GM21528 (cell line): ENCODE measurements around the gene TMEM256.

Experiments used
- ATAC-seq: cut with Tn5 transposase; IDR thresholded peaks from one replicate; pipeline ENCODE4 v1.9.1; 2021; ENCODE audit warnings: mild to moderate bottlenecking, moderate library complexity; ENCODE audit not compliant: unreplicated experiment, low FRiP score

The TMEM256 gene

DNA sequence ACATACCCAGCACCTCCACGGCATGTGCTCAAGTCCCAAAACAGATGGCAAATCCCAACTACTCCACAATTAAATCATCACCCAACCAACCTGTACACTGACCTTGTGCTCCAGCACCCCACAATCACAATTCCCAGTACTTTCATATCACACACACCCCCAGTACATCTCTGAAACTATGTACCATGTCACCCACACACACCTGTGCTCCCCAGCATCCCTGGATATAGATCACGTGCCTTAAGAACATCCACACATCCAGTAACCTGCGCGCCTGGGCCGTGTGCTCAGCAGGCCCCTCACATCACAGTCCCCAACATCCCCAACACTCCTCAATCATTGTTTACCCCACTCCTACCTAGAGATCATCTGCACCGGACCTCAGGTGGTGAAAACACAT is 5.8 kb upstream of the TMEM256 start:
- ATAC-seq: no peak

DNA sequence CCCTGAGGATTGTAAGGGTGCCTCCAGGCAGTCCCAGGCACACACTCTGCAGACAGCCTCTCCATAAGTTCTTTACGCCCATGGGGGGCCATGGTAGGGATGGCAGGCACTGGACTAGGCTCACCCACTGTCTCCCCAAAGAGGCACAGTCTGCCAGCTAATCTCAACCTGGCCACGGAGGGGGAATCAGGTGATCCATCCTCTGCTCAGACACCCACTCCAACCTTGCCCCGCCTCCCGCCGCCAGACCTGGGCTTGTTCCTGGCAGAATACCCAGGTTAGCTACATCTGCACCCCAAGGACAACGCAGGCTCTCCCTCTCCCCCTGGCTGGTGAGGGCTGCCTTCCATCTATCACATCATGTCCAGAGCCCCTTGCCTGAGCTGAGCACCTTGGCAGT is 5.0 kb upstream of the TMEM256 start:
- ATAC-seq: no peak

DNA sequence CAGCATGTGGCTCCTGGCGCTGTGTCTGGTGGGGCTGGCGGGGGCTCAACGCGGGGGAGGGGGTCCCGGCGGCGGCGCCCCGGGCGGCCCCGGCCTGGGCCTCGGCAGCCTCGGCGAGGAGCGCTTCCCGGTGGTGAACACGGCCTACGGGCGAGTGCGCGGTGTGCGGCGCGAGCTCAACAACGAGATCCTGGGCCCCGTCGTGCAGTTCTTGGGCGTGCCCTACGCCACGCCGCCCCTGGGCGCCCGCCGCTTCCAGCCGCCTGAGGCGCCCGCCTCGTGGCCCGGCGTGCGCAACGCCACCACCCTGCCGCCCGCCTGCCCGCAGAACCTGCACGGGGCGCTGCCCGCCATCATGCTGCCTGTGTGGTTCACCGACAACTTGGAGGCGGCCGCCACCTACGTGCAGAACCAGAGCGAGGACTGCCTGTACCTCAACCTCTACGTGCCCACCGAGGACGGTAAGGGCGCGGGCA is 4.4 kb upstream of the TMEM256 start:
- no peak for ATAC-seq

DNA sequence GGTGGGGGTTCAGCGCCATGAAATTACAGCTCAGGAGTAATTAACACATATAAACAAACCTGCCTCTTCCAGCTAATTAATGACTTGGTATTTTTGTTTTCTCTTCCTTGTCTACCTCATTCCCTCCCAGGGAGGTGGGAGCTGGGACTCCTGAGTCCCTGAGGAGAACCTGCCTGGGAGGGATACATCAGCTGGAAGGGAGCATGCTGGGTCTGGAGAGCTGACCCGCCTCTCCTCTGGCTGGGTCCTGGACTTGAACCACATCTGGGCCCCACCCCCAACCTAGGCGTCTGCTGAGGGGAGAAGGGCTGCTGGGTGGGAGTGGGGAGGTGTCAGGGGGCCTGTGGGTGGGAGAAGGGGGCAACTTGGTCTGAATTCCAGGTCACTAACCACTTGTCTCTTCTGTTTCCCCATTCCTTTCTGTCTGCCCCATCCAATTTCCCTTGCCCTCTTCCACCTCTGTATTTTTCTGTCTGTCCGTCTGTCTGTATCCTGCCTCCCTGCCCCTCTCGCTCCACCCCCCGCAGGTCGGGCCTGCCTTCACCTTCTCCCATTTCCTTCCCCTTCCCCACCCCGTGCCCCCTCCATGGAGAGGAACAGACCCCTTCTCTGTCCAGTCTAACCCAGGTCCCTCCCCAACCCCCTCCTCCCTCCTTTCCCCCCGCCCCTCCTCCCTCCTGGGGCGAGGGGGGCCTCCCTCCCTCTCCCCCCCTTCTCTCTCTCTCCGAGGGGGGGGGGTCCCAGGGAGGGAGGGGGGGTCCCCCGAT is 3.8 kb upstream of the TMEM256 start, which contains the start of gene NLGN2:
Gene NLGN2 (plus strand): TSS at position 361 of the 767 bp plus-strand sequence. CDS start 411 bp downstream, outside the sequence.
- ATAC-seq: no peak

DNA sequence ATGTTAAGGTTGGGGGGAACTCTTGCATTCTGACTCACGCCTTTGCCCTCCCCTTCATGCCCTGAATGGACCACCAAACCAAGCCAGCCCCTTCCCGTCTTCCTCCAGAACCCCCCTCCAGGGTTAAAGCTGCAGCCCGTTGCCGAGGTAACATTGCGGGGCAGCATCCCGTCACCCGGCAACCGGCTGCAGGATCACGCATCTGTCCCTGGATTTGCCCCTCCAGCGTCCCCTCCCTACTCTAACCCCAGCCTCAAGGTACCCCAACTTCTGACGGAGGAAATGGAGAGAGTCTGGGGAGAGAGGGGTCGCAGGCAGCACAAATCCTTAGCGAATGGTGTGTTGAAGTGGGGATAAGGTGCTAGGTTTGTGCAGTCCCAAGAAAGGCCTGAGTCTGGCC is 3.2 kb upstream of the TMEM256 start:
- no peak for ATAC-seq

DNA sequence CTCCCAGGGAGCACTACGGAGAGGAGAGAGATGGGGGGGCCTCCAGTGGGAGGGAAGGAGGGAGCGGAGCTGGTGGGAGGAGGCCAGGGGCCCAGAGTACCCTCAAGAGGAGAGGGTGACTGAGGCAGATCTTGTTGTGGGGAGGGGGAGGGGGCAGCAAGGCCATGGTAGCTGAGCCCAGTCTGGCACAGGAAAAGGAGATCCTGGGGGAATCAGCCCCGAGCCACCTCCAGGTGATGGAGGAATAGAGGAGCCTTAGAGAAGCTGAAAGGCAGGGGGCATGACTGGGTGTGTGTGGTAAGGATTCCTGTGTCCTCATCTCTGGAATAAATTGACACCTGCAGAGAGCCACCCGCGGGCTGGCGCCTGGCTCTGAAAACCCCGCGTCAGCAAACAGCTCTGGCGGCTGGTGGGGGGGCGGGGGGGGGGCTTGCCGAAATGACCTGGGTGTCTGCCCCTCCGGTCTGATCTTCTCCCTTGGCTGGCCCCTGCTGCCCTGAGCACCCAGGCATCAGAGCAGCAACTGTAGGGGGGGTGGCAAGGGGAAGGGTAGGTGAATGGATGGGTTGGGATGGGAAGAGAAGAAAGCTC is 2.4 kb upstream of the TMEM256 start:
- ATAC-seq: no peak

DNA sequence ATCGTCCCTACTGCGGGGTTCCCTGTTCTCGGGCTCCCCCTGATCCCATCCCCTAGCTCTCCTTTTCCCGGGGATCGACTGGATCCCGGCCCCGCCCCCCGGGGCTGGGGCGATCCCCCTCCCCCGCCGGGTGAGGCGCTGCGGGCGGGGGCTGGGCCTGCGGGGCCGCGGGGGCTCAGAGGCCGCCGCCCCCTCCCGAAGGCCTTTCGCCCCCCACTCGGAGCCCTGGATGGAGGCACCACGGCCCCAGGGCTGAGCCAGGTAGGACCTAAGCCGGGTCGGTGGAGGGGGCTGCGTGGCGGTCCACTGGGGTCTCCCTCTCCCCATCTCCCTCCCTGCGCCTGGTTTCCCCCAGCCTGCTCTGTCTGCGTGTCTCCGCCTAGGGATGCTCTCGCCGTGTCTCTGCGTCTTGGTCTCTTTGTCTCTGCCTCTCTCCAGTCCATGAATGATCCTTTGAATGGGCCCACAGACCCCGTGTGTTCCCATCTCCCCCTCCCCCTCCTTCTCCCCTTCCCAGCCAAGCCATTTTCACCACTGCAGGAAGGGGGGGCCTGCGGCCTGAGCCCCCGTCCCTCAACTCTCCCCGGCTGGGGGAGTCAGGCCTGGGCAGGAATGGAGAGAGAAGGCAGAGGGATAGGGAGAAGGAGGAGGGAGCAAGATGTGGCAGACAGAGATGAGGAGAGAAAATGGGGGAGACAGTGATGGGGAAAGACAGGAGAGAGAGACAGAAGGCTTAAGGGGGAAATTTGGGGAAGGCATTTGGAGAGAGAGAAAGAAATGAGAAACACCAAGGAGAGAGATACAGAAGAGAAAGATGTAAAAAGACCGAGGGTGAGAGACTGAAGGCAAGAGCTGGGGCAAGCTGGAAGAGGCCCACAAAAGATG is 1.7 kb upstream of the TMEM256 start:
- ATAC-seq: no peak

DNA sequence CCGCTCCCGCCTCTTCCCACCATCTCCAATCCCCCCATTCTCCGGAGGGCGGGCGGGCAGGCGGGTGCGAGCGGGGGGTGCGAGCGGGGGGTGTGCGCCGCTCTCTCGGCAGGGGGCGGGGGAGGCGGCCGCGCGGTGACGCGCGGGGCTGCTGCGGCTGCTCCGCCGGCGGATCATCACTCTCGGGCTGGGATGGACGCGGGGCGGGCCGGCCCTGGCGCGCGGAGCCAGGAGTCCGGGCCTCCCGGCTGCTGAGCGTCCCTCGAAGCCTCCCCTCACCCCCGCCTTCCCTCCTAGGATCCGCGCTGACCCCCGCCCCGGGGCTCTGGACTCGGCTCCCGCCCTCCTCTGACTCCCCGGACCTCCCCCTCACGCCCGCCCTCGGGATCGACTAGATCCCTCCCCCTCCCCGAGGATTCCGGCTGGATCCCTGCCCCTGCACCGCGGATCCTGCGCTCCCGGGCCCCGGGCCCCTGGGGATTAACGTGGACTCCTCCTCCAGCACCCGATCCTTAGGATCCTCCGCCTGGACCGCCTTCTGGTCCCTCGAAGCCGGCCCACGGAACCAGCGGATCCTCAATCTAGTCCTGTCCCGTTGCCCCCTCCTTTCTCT is 946 bp upstream of the TMEM256 start:
- ATAC-seq: peak; percentile 4

DNA sequence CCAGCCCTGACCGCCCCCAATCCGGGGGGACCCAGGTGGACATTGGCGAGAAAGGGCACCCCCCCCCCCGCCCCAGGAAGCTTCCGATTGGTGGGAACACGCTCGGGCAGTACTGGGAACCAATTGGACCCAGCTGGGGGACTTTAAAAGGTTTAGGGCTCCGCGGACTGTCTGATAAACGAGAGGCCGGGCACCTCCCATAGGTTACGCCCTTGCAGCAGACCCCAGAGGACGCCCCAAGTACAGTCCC is 245 bp downstream of the TMEM256 start:
- ATAC-seq: no peak

DNA sequence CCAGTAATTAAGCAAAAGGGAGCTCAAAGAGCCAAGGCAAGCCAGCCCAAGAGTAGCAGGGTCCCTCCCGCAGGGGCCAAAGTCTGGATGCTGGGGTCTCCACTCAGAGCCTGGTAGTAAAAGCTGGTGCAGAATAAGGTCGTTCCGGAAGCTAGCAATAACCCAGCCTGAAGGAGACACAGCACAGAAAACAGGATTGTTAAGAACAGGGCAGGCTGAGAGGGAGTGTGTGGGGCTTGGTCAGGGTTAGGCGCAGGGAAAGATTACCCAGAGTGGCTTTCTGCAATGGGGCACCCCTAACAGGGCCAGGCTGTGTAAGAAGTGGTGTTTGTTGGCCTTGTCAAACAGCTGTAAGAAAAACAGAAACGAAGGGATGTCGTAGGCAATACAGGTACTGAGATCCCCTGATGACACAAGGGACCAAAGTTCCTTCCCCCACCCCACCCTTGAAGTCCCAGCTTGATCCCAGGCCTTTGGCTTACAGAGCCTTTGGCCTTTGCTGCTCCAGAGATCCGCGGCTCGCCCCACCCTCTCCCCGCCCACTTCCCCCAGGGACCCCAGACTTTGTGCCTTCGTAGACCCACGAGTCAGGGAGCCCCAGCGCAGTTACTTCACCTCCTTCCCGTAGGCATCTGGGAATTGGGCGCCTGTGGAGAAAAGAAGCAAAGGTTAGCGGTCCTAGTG is 712 bp downstream of the TMEM256 start:
- no peak for ATAC-seq

DNA sequence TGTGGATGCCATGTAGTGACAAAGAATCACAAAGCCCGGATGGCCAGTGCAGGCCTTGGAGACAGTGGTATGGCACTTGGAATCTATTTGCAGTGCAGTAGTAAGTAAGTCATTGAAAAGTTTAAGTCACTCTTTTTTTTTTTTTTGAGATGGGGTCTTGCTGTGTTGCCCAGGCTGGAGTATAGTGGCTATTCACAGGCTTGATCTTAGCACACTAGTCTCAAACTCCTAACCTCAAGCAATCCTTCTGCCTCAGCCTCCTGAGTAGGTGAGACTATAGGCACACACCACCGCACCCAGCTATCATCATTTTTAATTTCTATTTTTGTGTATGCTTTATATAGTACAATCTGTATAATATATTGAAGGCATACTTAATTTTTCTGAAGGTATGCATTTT is 5.3 kb downstream of the TMEM256 start:
- no peak for ATAC-seq

DNA sequence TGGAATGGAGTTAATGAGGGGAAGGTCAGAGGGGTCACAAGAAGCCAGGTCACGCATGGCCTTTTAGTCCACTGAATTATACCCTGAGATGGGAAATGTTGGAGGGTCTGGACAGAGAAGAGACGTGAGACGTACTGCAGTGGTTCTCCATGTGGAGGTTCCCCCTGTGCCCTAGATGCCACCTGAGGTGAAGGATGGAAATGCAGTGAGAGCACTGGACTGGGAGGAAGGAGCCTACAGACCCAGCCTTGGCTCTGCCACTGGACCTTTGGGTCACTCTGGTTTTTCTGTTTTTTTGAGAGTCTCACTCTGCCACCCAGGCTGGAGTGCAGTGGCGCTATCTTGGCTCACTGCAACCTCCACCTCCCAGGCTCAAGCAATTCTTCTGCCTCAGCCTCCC is 7.8 kb downstream of the TMEM256 start:
- ATAC-seq: no peak

DNA sequence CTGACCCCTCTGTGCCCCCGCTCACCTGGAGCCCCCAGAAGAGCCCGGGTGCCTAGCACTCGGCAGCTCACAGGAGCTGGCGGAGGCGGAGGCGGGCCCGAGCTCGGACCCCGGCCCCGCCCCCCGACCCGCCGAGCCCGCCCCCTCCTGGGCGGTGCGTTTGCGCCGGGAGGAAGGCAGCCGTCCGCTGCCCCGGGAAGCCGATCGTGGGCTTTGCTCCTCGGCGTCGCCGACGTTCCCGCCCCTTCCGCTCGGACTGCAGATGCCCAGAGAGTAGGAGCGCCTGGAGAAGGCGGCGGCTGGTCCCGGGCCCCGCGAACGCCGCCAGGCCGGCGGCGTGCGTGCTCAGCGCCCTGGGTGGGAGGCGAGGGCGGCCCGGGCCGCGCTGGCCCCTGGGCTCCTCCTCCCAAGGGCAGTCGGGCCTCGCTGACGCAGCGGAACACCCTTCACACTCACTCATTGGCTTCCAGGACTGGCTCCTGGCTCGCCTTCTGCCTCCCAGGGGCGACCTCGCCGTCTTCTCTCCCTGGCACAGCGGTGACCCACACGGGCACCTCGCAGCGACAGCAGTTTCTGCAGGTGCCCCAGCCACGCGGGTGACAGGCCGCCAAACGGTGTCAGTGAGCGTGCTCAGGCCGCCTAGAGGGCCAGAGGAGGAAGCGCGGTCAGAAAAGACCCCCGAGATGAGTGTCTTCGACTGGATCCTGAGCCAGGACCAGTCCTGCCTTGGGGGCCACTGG is 9.3 kb downstream of the TMEM256 start, which contains the start of gene PLSCR3:
Gene PLSCR3 (minus strand): TSS at position 74 of the 740 bp plus-strand sequence. CDS start 415 bp downstream, outside the sequence.
- ATAC-seq: peak; percentile 83

DNA sequence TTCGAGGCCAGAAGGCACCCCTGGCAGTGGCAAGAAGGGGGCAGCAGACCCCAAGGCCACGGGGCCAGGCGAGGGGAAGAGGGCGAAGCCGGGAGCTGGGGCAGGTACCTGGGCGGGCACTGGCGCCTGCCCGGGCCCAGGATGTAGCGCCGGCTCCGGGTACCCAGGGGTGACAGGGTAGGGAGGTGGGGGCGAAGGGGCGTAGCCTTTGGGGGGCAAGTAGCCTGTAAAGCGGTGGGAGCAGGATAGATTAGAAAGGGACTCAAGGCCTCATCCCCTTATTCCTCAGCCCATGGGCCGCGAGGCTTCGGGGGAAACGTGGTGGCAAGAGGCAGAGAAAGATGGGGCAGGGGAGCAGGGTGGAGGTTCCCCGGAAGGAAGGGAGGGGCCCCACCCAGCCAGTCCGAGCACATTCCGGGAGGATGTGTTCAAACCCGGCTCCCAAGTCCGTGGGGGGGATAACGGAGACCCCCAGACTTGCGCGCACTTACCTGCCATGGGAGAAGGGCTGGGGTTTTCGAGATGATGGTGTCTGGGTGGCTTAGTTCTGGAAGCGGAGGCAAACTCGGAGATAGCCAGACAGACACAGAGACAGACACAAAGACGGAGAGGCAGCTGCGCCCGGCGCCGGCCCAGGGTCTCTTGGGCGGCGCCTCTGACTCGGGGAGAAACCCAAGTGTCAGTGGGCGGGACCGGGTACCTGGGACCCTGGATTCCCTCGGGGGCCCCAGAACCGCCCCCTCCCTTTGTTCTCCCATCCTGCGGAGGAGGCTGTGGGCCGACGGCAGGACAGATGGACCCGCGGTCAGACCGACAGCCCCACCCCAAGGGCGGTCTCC is 10.1 kb downstream of the TMEM256 start:
- ATAC-seq: peak; percentile 59

DNA sequence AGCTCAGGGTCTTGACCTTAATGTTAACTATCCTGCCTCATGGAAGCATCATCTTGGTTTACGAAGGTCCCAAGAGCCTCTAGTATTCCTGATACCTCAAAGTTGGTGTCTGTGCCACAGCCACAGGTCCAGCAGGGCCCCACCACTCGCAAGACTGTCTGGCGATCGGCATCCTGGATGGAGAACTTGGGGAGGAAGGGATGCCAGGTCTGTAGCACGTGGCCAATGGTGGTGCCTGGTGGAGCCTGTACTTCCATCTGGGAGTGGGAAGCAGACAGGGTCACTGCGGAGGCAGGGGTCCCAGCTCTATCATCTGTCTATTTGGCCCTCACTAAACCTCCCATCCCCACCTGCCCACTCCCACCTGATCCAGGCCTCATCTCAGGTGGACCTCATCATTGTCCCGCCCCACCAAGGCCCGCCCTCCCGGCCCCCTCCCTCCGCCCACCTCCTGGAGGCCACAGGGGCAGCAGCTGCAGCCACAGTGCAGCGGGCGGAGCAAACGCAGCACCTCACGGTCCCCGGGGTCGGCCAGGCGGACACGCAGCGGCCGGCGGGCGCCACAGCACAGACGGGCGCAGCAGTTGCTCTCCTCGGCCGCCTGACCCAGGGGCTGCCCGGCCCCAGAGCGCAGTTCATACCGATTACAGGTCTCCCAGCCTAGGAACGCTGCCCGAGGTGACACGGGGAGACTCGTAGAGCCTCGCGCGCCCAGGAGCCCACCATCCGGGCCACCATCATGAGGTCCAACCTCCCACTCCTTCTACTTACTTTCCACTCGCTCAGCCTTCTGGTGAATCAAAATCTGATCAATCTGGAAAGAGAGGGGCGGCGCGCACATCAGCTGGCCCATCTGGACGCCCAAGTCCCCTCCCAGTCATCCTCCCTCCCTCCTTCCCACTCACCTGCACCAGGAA is 10.9 kb downstream of the TMEM256 start:
- ATAC-seq: no peak

DNA sequence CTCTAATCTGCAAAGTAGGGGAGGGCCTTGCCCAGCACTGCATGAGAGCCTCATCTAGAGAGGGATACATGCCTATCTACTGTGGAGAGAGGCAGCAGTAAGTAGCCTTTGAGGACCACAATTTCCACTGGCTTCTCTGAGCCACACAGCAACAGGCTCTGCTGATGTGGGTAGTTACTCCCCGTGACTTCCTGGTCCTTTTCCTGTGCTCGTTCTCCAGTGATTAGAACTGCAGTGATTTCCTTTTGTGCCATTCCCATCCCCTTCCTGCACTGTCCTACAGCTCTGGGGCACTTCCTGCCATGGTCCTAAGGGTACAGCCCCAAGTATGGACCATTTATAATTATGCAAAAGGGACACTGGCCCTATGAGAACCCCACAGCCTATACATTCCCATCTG is 12.6 kb downstream of the TMEM256 start:
- no peak for ATAC-seq
